HuH-7 (cell line): Measurements from ENCODE around the gene RIMBP2.
A peak's percentile ranks its signal among the peaks of the same experiment; 100 is the strongest.

Source experiments
- DNase-seq: peaks from one replicate; pipeline ENCODE4 v3.0.0; 2011; ENCODE audit warnings: low spot score

RIMBP2 gene

DNA sequence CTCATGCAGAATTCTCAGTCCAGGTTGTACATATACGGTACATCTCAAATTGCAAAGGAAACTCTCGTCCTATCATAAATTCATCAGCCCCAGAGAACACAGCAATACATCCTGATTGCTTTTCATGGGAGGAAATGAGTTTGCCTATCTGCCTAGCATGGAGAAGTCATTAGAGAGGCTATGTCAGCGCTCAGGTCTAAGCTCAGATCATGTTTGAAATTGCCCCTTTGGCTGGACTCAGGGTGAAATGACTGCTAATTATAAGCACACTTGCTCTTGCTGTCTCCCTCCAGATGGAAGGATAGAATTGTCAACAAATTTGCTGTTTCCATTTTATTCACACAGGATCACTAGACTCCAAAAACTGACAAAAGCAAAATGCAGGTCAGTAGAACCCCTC, 178.4 kb downstream of the RIMBP2 start:
- no peak for DNase-seq

DNA sequence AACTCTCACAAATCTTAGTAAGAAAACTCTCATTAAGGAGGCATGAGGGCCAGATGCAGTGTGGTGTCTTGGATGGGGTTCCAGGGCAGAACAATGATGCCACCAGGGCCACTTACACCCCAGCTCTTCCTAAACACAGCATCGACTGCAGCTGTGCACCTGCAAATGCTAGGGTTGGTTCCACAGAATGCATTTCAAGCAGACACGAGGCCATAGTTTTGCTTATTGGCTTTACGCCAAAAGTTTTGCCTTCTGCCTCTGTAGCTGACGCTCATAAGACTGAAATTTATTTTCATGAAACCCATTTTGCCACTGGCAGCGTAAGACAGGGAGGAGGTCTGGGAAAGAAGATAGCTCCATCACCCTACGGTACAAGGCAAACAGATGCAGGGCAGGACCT, 179.0 kb downstream of the RIMBP2 start:
- DNase-seq: no peak

DNA sequence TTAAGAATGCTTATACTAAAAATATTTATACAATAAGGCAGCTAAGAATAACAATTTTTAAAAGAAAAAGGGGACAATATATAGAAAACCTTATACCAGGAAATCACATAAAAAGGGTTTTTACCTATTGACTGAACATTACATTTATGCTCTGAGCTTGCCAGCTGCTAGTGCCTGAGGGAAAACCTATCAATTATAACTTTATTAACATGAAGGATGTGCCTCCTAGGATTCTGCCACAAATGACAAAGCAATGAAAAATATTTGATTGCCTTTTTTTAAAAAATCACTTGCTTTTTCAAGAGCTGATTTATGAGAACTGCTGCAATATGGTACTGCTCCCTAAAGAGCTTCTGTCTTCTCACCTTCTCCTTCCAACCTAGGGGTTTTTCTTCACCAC, 185.7 kb downstream of the RIMBP2 start:
- DNase-seq: no peak

GRCh38 chr12:130529781-130530180, 186.3 kb downstream of the RIMBP2 start:
- no peak for DNase-seq

DNA sequence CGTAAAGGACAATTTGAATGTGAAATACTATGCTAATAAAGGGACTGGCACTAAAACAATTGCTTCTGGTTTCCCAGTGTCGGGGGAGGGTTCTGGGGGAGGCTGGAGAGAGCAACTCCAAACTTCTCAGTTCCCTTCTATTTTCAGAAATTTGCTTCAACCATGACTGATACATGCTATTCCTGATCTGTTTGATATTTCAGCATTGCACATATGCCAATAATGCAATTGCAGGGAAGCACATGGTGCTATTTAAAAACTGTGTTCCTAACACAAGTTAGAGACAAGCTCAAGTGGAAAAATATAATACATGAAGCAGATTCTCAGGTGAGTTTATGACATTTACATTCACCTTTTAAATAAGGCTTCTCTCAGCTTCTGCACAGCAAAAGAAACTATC, 188.9 kb downstream of the RIMBP2 start:
- DNase-seq: no peak

GRCh38 chr12:130526813-130527212, 189.3 kb downstream of the RIMBP2 start:
- peak; percentile 39 for DNase-seq

GRCh38 chr12:130525384-130526172, 190.5 kb downstream of the RIMBP2 start:
- no peak for DNase-seq

- no peak for DNase-seq
Observed at GRCh38 chr12:130524759-130525158, 191.3 kb downstream of the RIMBP2 start.

GRCh38 chr12:130523863-130524614, 192.1 kb downstream of the RIMBP2 start:
- DNase-seq: no peak

DNA sequence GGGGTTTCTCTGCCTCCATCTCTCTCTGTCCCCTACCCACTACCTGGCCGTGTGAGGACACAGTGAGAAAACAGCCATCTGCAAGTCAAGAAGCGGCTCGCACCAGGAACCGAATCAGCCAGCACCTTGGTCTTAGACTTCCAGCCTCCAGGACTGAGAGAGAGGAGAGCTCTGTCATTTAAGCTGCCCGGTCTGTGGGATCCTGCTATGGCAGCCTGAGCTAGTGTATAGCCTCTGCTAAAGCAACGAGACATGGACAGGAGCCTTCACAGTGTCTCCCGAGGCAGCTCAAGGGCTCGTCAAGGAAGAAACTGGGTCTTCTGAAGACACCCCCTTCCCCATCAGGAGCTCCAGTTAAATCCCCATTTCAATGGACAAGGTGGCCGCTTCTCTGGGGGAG, 192.9 kb downstream of the RIMBP2 start:
- no peak for DNase-seq

DNA sequence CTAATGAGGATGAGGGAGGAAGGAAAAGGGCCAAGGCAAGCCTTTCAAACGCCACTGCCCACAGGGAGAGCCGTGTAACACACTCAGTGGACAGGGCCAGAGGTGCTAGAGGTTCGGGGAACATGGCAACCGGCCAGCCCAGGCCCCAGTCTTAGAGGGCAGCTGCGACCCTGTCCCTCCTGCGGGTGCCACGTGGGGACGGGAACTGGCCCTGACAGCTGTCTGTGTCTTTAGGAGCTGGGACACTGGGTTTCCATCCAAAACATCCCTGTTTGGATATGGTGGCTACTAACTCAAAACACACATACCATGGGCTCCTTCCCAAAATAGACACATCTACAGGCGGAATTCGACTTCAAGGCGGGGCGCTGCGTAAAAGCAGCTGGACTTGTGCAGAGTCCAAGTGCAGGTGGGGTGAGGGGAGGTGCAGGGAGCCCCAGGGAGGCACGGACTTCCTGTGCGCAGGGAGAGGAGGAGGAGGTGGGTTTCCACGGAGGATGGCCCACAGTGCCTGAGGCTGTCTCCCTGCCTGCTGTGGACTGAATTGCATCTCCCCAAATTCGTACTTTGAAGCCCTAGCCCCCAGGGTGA, 193.8 kb downstream of the RIMBP2 start:
- DNase-seq: no peak

- DNase-seq: no peak
Observed at GRCh38 chr12:130521375-130522124, 194.5 kb downstream of the RIMBP2 start.

DNA sequence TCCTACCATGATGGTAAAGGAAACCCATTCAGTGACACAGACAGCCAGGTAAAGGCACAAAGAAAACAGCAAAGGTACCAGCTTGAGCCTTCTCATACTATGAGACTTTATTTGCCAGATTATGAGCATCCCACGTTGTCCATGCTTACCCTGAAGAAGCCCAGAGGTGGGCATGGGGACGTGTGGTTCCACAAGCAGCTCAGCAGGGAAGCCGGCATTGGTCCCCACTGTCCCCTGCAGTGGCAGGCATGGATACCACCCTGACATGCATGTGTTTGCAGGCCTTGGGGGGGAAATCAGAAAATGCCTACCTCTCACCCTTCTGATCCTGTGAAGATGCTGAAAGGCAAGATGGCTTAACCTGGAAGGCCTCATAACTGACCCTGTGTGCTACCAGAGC, 195.3 kb downstream of the RIMBP2 start:
- no peak for DNase-seq

- no peak for DNase-seq
Observed at GRCh38 chr12:130517588-130517987, 198.5 kb downstream of the RIMBP2 start.

GRCh38 chr12:130514149-130514551, 201.9 kb downstream of the RIMBP2 start:
- no peak for DNase-seq

GRCh38 chr12:130513556-130513955, 202.5 kb downstream of the RIMBP2 start:
- no peak for DNase-seq

DNA sequence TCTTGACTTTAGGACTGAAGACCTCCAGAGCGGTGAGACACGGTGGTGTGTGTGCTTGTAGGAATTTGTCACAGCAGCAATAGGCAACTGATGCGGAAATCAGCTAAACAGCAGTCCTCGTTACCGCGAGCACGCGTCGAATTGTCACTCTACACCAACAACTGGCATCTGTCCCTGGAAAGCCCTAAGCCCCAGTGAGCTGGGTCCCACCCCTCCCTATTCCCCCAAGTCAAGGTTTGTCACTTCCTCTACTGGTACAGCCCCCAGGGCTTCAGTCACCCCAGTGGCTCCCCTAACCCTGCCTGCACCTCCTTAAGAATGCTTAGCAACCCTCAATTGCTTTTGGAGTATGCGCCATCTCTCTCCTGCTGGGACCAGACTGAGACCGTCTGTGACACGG, 204.8 kb downstream of the RIMBP2 start:
- no peak for DNase-seq

- DNase-seq: no peak
Observed at GRCh38 chr12:130509454-130509853, 206.6 kb downstream of the RIMBP2 start.

DNA sequence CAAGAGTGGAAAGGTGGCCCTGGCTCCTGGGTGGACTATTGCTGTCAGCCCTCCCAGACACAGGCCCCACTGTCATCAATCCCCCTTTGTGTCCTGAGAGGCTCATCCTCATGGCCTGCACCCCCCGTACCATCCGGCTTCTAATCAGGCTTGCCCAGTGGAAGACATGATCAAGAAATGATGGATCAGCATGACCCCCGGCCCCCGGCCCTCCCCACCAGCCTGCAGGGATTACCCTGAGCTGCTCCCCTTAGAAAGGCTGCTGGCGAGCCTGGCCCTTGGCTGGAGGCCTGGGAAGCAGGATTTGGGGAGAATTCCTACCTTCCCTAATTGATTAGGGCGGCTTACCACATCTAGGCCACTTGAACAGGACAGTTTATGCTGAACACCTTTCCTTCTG, 207.3 kb downstream of the RIMBP2 start:
- DNase-seq: no peak

DNA sequence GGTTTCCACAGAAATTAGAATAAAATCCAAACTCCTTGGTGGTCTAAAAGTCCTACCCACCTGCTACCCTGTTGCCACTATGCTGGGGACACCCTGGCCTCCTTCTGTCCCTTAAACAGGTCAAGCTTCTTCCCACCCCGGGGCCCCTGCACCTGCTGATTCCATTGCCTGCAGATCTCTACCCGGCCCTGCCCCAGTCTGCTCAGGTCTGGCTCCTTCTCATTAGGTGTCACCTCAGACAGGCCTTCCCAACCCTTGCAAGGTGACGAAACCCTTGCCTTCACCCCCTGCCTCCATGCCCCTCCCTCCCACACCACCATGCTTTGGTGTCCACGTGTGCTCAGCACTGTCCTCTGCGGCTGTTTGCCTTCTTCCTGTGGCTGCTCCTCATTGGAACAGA, 207.8 kb downstream of the RIMBP2 start:
- no peak for DNase-seq

GRCh38 chr12:130506844-130507243, 209.3 kb downstream of the RIMBP2 start:
- DNase-seq: no peak

- no peak for DNase-seq
Observed at GRCh38 chr12:130504840-130505175, 211.3 kb downstream of the RIMBP2 start.
